Right kidney (tissue), 1 donor: Measurements from ENCODE around the gene AMOTL2.

Source experiments
- DNase-seq: peaks from one replicate; pipeline ENCODE4 v3.0.0-alpha.2; 2016

Gene AMOTL2

GRCh38 chr3:134334901-134335280 lies 39.4 kb downstream of the AMOTL2 start:
- no peak for DNase-seq

- no peak for DNase-seq
Observed at GRCh38 chr3:134334231-134334900, 39.9 kb downstream of the AMOTL2 start.

- no peak for DNase-seq
Observed at GRCh38 chr3:134333522-134334181, 40.6 kb downstream of the AMOTL2 start.

- DNase-seq: no peak
Observed at GRCh38 chr3:134332344-134332743, 41.9 kb downstream of the AMOTL2 start.

- no peak for DNase-seq
Observed at GRCh38 chr3:134331811-134332199, 42.4 kb downstream of the AMOTL2 start.

GRCh38 chr3:134330883-134331810 lies 43.1 kb downstream of the AMOTL2 start:
- DNase-seq: no peak

GRCh38 chr3:134328846-134329245 lies 45.4 kb downstream of the AMOTL2 start:
- no peak for DNase-seq

- DNase-seq: no peak
Observed at GRCh38 chr3:134328147-134328591, 46.1 kb downstream of the AMOTL2 start.

GRCh38 chr3:134327594-134327975 lies 46.7 kb downstream of the AMOTL2 start:
- DNase-seq: no peak

GRCh38 chr3:134326760-134327593 lies 47.3 kb downstream of the AMOTL2 start:
- DNase-seq: peak; percentile 58

GRCh38 chr3:134326126-134326525 lies 48.1 kb downstream of the AMOTL2 start:
- no peak for DNase-seq

- DNase-seq: no peak
Observed at GRCh38 chr3:134325706-134326105, 48.5 kb downstream of the AMOTL2 start.

- no peak for DNase-seq
Observed at GRCh38 chr3:134325061-134325705, 49.1 kb downstream of the AMOTL2 start.

GRCh38 chr3:134323966-134324962 lies 50.0 kb downstream of the AMOTL2 start:
- no peak for DNase-seq

GRCh38 chr3:134322286-134322685 lies 52.0 kb downstream of the AMOTL2 start:
- no peak for DNase-seq

GRCh38 chr3:134320749-134321148 lies 53.5 kb downstream of the AMOTL2 start:
- DNase-seq: no peak

GRCh38 chr3:134319931-134320330 lies 54.3 kb downstream of the AMOTL2 start:
- no peak for DNase-seq

GRCh38 chr3:134318166-134318565 lies 56.1 kb downstream of the AMOTL2 start:
- no peak for DNase-seq

- DNase-seq: no peak
Observed at GRCh38 chr3:134317106-134317947, 56.9 kb downstream of the AMOTL2 start.
